AG04450 (cell line): ENCODE measurements around the gene KCNH1. TPM values are rescaled to one million over a fixed set of nuclear protein-coding genes. Genes with fewer than 3 reads are reported as not detected.

ENCODE experiments used
- CTCF ChIA-PET: fragments of 300-600, 350-600 bp; formaldehyde crosslinking; extraction: SDS; loops from one replicate; lab custom pipeline; 2022; ENCODE audit warnings: antibody characterized with exemption, inconsistent platforms; lab: Charles Lee
- POLR2A ChIA-PET: fragments of 350-600 bp; formaldehyde crosslinking; extraction: SDS; loops from one replicate; lab custom pipeline; 2021; ENCODE audit warnings: antibody characterized with exemption, inconsistent platforms; lab: Yijun Ruan, JAX
- DNase-seq: peaks from one replicate; pipeline ENCODE4 v3.0.0-alpha.2; 2011; ENCODE audit warnings: low read depth, low spot score
- H3K27ac ChIP-seq: one replicate; pipeline ENCODE4 v1.5.1; 2012; ENCODE audit warnings: low read depth, low read length, control low read depth
- H3K27me3 ChIP-seq: one replicate; pipeline ENCODE4 v1.6.0; 2012; ENCODE audit warnings: low read length; ENCODE audit not compliant: control insufficient read depth, insufficient read depth
- H3K4me3 ChIP-seq: 2 replicates; pipeline ENCODE4 v1.5.1; 2011; ENCODE audit warnings: mild to moderate bottlenecking, low read depth, low read length, control low read depth
- H3K9me3 ChIP-seq: 2 replicates; pipeline ENCODE4 v1.5.1; 2012; ENCODE audit warnings: low read length; ENCODE audit not compliant: control insufficient read depth, insufficient read depth
- CTCF ChIP-seq: IDR thresholded peaks from 2 replicates; pipeline ENCODE4 v1.5.1; 2011; ENCODE audit warnings: low read depth, low read length, control low read depth, inconsistent platforms
- polyA plus RNA-seq: library from polyadenylated mRNA; depleted of rRNA; stranded (reverse); fragments of >200 nt; gene quantifications from 2 replicates; pipeline ENCODE4 v1.2.3, GENCODE V29; 2011

The KCNH1 gene
- polyA plus RNA-seq, 1 experiment = 0.31 TPM

- no peak for TF ChIP-seq CTCF
- Histone ChIP-seq H3K27me3 (no peaks in the 10 kb centered on the region), H3K4me3 (no peak overlapping the region), H3K9me3 (no peaks in the 10 kb centered on the region; the same call in 1 of the 2 replicates), H3K27ac (no peak overlapping the region)
- ChIA-PET CTCF (no interaction called here), POLR2A (no interaction called here)
- DNase-seq = no peak
Measured at GRCh38 chr1:210850556-210850955, 283.4 kb downstream of the KCNH1 start.

DNA sequence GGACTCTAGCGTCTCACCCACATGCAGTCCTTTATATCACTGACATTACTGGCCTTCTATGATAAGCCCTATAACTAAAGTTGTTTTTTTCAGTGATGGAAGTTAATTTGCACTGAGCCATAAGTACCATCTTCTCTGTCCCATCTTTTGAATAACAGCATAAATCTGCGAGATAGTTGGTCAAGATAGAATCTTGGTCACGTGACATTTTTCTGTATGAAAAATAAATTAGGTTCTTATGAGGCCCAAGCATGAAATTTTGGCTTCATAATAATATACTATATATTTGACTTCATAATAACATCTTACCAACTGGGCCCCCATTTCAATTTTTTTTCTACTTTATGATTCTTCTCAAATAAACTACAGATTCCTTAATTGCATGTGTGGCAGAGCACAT lies 285.5 kb downstream of the KCNH1 start:
- no peak for DNase-seq
- TF ChIP-seq CTCF = no peak
- no peaks in the 10 kb centered on the region for H3K27me3 ChIP-seq
- POLR2A ChIA-PET = no interaction called here
- no peak overlapping the region for H3K4me3 ChIP-seq
- H3K9me3 ChIP-seq = no peaks in the 10 kb centered on the region; the same call in 1 of the 2 replicates
- CTCF ChIA-PET = no interaction called here
- H3K27ac ChIP-seq = no peak overlapping the region

DNA sequence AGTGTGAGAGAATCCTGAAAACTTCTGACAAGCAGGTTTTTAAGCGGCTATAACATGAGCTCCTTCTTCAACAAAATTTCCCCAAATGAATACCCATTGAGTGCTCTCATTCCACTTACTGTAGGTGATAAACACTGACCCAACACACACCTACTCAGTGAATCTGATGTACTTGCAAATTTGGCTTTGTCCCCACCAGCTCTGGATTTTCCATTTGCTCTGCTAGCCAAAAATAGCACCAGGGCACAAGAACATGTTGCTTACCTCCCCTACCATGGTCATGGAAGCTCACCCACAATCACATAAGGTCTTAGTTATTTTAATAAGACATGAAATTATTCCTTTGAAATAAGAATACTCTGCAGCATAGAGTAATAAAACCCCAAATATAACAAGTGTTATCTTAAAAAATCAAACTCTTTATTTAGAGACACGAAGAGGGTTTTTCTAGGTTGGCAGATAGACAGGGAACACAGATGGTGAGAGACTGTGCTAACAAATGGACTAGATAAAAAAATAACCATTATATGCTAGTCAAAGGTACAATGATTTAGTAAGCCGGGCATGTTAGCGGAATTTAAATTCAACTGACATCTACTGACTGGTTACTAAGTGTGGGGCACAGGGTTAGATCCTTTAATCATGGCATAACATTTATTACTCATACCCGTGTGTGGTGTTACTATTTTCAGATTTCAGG lies 291.9 kb downstream of the KCNH1 start:
- POLR2A ChIA-PET = no interaction called here
- no peak for TF ChIP-seq CTCF
- H3K27me3 ChIP-seq = no peaks in the 10 kb centered on the region
- CTCF ChIA-PET = no interaction called here
- DNase-seq = no peak
- H3K4me3 ChIP-seq = no peak overlapping the region
- H3K9me3 ChIP-seq = no peaks in the 10 kb centered on the region
- no peak overlapping the region for H3K27ac ChIP-seq

GRCh38 chr1:210830034-210831028 lies 303.6 kb downstream of the KCNH1 start:
- no peak for DNase-seq
- ChIA-PET CTCF (no interaction called here), POLR2A (no interaction called here)
- TF ChIP-seq CTCF = no peak
- H3K4me3 ChIP-seq = no peak overlapping the region
- no peaks in the 10 kb centered on the region for H3K27me3 ChIP-seq
- no peak overlapping the region for H3K27ac ChIP-seq
- no peaks in the 10 kb centered on the region for H3K9me3 ChIP-seq

GRCh38 chr1:210828996-210829596 lies 304.9 kb downstream of the KCNH1 start:
- POLR2A ChIA-PET = no interaction called here
- H3K27ac ChIP-seq = no peak overlapping the region
- no peak for TF ChIP-seq CTCF
- H3K9me3 ChIP-seq = no peaks in the 10 kb centered on the region
- no peak for DNase-seq
- H3K27me3 ChIP-seq = no peaks in the 10 kb centered on the region
- H3K4me3 ChIP-seq = no peak overlapping the region
- CTCF ChIA-PET = no interaction called here
